ENCODE measurements around the gene SPDYA.

The SPDYA gene

GRCh38 chr2:28828382-28828781 lies 17.7 kb downstream of the SPDYA start:
- Histone ChIP-seq H3K4me3 (ENCODE audit: low read length) (no peak overlapping the region), H3K4me1 (ENCODE audit: low read length) (no peaks in the 10 kb centered on the region), H4K20me1 (ENCODE audit: insufficient read depth, low read length) (no peaks in the 10 kb centered on the region), H3K36me3 (replicated peaks; ENCODE audit: insufficient read depth, low read length) (no peaks in the 10 kb centered on the region), H3K79me2 (ENCODE audit: low read length) (no peaks in the 10 kb centered on the region), H3K9ac (ENCODE audit: low read length) (no peak overlapping the region), H3F3A (ENCODE audit: insufficient read depth, low read length) (no peaks in the 10 kb centered on the region), H3K27ac (ENCODE audit: low read length) (no peak overlapping the region), H3K27me3 (replicated peaks; ENCODE audit: insufficient read depth, low read length) (no peaks in the 10 kb centered on the region), H3K4me2 (ENCODE audit: low read depth, low read length) (no peak overlapping the region), H2AFZ (ENCODE audit: low read length) (no peak overlapping the region), H3K9me3 (replicated peaks; ENCODE audit: insufficient read depth, low read length) (no peaks in the 10 kb centered on the region), H3K9me2 (replicated peaks; ENCODE audit: insufficient read depth, low read length) (no peaks in the 10 kb centered on the region)
- no peak for DNase-seq
- no peak for TF ChIP-seq EZH2phosphoT487 (IDR thresholded peaks at IDR 0.05; ENCODE audit: low read length)
- TF ChIP-seq CTCF (IDR thresholded peaks at IDR 0.05; ENCODE audit: low read length), result no peak
- no peak for TF ChIP-seq EZH2 (optimal IDR thresholded peaks at IDR 0.05; ENCODE audit: low read depth, low read length)

DNA sequence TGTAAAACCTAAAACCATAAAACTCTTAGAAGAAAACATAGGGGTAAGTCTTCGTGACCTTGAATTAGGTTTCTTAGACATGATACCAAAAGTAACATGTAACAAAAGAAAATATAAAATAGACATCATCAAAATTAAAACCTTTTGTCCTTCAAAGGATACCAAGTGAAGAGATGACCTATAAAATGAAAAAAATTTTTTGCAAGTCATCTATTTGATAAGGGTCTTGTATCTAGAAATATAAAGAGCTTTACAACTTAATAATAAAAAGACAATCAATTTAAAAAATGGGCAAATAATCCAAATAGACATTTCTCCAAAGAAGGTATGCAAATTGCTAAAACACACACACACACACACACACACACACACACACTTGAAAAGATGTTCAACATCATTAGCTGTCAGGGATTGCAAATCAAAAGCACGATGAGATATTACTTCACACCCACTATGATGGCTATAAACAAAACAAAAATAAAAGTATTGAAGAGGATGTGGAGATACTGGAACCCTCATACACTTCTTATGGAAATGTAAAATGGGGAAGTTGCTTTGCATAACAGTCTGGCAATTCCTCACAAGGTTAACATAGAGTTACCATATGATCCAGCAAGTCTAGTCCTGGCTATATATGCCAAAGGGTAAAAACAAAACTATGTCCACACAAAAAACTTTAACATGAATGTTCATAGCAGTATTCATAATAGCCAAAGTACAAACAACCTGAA lies 23.3 kb downstream of the SPDYA start:
- Histone ChIP-seq H3K9ac (ENCODE audit: low read length) (no peak overlapping the region), H3F3A (ENCODE audit: insufficient read depth, low read length) (no peaks in the 10 kb centered on the region), H3K27me3 (replicated peaks; ENCODE audit: insufficient read depth, low read length) (no peaks in the 10 kb centered on the region), H3K36me3 (replicated peaks; ENCODE audit: insufficient read depth, low read length) (no peaks in the 10 kb centered on the region), H3K4me2 (ENCODE audit: low read depth, low read length) (no peak overlapping the region), H3K4me1 (ENCODE audit: low read length) (no peaks in the 10 kb centered on the region), H3K27ac (ENCODE audit: low read length) (no peak overlapping the region), H3K79me2 (ENCODE audit: low read length) (no peaks in the 10 kb centered on the region), H3K4me3 (ENCODE audit: low read length) (no peak overlapping the region), H2AFZ (ENCODE audit: low read length) (no peak overlapping the region), H3K9me2 (replicated peaks; ENCODE audit: insufficient read depth, low read length) (no peaks in the 10 kb centered on the region), H4K20me1 (ENCODE audit: insufficient read depth, low read length) (no peaks in the 10 kb centered on the region), H3K9me3 (replicated peaks; ENCODE audit: insufficient read depth, low read length) (no peaks in the 10 kb centered on the region)
- DNase-seq, result no peak
- no peak for TF ChIP-seq CTCF (IDR thresholded peaks at IDR 0.05; ENCODE audit: low read length)
- TF ChIP-seq EZH2 (optimal IDR thresholded peaks at IDR 0.05; ENCODE audit: low read depth, low read length), result no peak
- no peak for TF ChIP-seq EZH2phosphoT487 (IDR thresholded peaks at IDR 0.05; ENCODE audit: low read length)

GRCh38 chr2:28835781-28836180 lies 25.1 kb downstream of the SPDYA start:
- no peak overlapping the region for H3K9ac ChIP-seq (ENCODE audit: low read length)
- no peaks in the 10 kb centered on the region for H3K36me3 ChIP-seq (replicated peaks; ENCODE audit: insufficient read depth, low read length)
- H3K4me1 ChIP-seq (ENCODE audit: low read length), result no peaks in the 10 kb centered on the region
- no peaks in the 10 kb centered on the region for H3K9me3 ChIP-seq (replicated peaks; ENCODE audit: insufficient read depth, low read length)
- no peaks in the 10 kb centered on the region for H4K20me1 ChIP-seq (ENCODE audit: insufficient read depth, low read length)
- H3K27ac ChIP-seq (ENCODE audit: low read length), result no peak overlapping the region
- no peaks in the 10 kb centered on the region for H3K79me2 ChIP-seq (ENCODE audit: low read length)
- no peaks in the 10 kb centered on the region for H3K9me2 ChIP-seq (replicated peaks; ENCODE audit: insufficient read depth, low read length)
- H3F3A ChIP-seq (ENCODE audit: insufficient read depth, low read length), result no peaks in the 10 kb centered on the region
- peak overlapping the region; percentile 17; the same call in 1 of the 2 replicates for H3K4me2 ChIP-seq (ENCODE audit: low read depth, low read length)
- DNase-seq, result peak; percentile 30
- H3K27me3 ChIP-seq (replicated peaks; ENCODE audit: insufficient read depth, low read length), result no peaks in the 10 kb centered on the region
- H3K4me3 ChIP-seq (ENCODE audit: low read length), result no peak overlapping the region
- no peak for TF ChIP-seq EZH2 (optimal IDR thresholded peaks at IDR 0.05; ENCODE audit: low read depth, low read length)
- no peak for TF ChIP-seq CTCF (IDR thresholded peaks at IDR 0.05; ENCODE audit: low read length)
- TF ChIP-seq EZH2phosphoT487 (IDR thresholded peaks at IDR 0.05; ENCODE audit: low read length), result no peak
- no peak overlapping the region for H2AFZ ChIP-seq (ENCODE audit: low read length)

Measured in MM.1S (cell line).